B cell (primary cell): ENCODE data around the gene ITGA7.

ENCODE experiments used
- CTCF ChIP-seq: fragments of 200-600 bp; IDR thresholded peaks from one replicate; pipeline ENCODE4 v1.8.0; 2022; ENCODE audit warnings: antibody characterized with exemption, mild to moderate bottlenecking
- EZH2 ChIP-seq: IDR thresholded peaks from 2 replicates; pipeline ENCODE4 v1.6.1; 2012; ENCODE audit warnings: borderline replicate concordance, low read depth, mild to moderate bottlenecking, moderate library complexity, low read length; ENCODE audit not compliant: insufficient read depth, poor library complexity, severe bottlenecking

GRCh38 chr12:55738123-55739024 lies 30.7 kb upstream of the ITGA7 start:
- TF ChIP-seq EZH2 (no peak), CTCF (peak; percentile 91)
